SK-N-MC (cell line): ENCODE measurements around the gene ADAMTS6.
"Not testable (repeated sequence)": the region's sequence is repeated elsewhere in the genome, so short reads cannot be mapped to it uniquely, and the experiment has no call there.

Experiments used
- DNase-seq: peaks from one replicate; pipeline ENCODE4 v3.0.0-alpha.2; 2011; ENCODE audit warnings: low read depth, low spot score
- H3K27ac ChIP-seq: fragments of 200-600 bp; sonication (generic); 2 replicates; pipeline ENCODE4 v1.5.1; 2016; ENCODE audit warnings: mixed run types
- H3K36me3 ChIP-seq: fragments of 200-600 bp; sonication (generic); 2 replicates; pipeline ENCODE4 v1.6.1; 2017; ENCODE audit warnings: antibody characterized with exemption, low read length, mixed read lengths; ENCODE audit not compliant: insufficient read depth
- H3K4me3 ChIP-seq: fragments of 200-600 bp; sonication (generic); 2 replicates; pipeline ENCODE4 v1.5.1; 2016
- H3K9ac ChIP-seq: fragments of 200-600 bp; sonication (generic); 2 replicates; pipeline ENCODE4 v1.8.0; 2017; ENCODE audit warnings: mixed run types, mixed read lengths; ENCODE audit not compliant: insufficient read length
- H3K9me3 ChIP-seq: fragments of 200-600 bp; sonication (generic); 2 replicates; pipeline ENCODE4 v1.6.1; 2017; ENCODE audit warnings: low read depth, mild to moderate bottlenecking, antibody characterized with exemption, low read length, moderate library complexity, mixed read lengths
- EZH2 ChIP-seq: fragments of 200-600 bp; sonication (generic); IDR thresholded peaks from one replicate; pipeline ENCODE4 v1.6.1; 2017; ENCODE audit warnings: antibody characterized with exemption
- FOXP2 ChIP-seq: optimal IDR thresholded peaks from 2 replicates; pipeline ENCODE3; 2011; ENCODE audit warnings: mild to moderate bottlenecking, moderate library complexity; ENCODE audit not compliant: insufficient read depth; ENCODE audit errors: extremely low read length, control extremely low read depth
- POLR2AphosphoS5 ChIP-seq: IDR thresholded peaks from 2 replicates; pipeline ENCODE4 v1.6.1; 2012; ENCODE audit warnings: mild to moderate bottlenecking, low read depth, low read length, borderline replicate concordance

Gene ADAMTS6

DNA sequence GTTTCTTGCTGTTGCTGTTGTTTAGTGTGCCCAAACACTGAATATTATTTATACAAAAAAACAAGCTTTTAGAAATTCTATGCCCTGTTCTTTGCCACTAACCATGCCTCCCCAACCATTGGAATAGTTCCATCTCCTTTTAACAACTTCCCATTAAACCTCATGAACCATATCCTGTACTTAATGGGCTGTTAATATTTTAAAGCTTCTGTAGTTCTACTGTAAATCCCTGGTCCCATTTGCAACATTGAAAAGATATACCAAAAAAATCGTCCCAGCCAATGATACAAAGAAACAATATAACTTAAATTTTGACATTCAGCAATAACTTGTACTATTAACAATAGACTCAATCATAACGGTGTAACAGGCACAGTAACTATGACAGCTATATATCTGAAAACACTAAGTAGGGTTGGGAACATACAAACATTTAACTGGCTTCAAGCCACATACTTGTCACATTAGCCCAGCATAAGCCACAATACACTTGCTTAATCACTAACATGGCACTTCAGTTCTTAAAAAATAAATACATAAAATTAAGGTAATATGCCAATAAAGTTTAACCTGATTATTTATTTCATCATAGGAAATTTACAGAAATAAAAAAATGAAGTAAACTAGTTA lies 86.1 kb downstream of the ADAMTS6 start:
- no peak for DNase-seq
- no peak overlapping the region for H3K4me3 ChIP-seq
- H3K36me3 ChIP-seq, result no peaks in the 10 kb centered on the region
- H3K9ac ChIP-seq, result no peak overlapping the region
- no peak for TF ChIP-seq EZH2
- no peak for TF ChIP-seq FOXP2
- TF ChIP-seq POLR2AphosphoS5, result no peak
- no peaks in the 10 kb centered on the region for H3K9me3 ChIP-seq
- H3K27ac ChIP-seq, result no peak overlapping the region

DNA sequence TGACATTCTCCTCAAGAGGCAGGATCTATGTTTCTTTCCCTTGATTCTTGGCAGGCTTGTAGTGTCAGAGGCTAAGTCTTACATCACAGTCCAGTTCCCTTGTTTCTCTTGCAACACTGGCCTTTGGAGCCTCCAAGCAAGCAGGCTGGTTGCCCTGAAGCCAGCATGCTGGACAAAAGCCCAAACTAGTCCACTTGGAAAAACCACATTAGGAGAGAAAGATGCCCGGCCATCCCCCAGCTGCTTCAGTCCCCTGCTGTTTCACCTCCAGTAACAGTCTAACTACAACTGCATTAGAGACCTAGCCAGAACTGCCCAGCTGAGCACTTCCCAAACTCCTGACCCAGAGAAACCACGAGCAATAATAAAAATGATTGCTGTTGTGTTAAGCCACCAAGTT lies 87.6 kb downstream of the ADAMTS6 start:
- H3K9me3 ChIP-seq, result no peaks in the 10 kb centered on the region
- H3K36me3 ChIP-seq, result no peaks in the 10 kb centered on the region
- no peak for DNase-seq
- no peak overlapping the region for H3K27ac ChIP-seq
- no peak overlapping the region for H3K9ac ChIP-seq
- no peak overlapping the region for H3K4me3 ChIP-seq
- TF ChIP-seq FOXP2 (no peak), POLR2AphosphoS5 (no peak), EZH2 (no peak)

DNA sequence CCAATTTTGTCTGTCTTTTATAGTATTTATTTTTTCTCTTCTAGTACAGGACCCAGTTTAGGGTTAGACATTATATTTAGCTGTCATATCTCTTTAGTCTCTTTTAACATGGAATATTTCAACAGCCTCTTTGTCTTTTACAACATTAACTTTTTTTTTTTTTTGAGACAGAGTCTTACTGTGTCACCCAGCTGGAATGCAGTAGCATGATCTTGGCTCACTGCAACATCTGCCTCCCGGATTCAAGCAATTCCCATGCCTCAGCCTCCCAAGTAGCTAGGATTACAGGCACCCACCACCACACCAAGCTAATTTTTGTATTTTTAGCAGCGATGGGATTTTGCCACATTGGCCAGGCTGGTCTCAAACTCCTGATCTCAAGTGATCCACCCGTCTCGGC lies 90.1 kb downstream of the ADAMTS6 start:
- H3K27ac ChIP-seq, result no peak overlapping the region
- no peak for DNase-seq
- no peak overlapping the region for H3K4me3 ChIP-seq
- no peak for TF ChIP-seq FOXP2
- TF ChIP-seq EZH2, result no peak
- TF ChIP-seq POLR2AphosphoS5, result no peak
- H3K9ac ChIP-seq, result no peak overlapping the region
- no peaks in the 10 kb centered on the region for H3K9me3 ChIP-seq
- no peaks in the 10 kb centered on the region for H3K36me3 ChIP-seq

GRCh38 chr5:65390208-65390607 lies 91.5 kb downstream of the ADAMTS6 start:
- no peaks in the 10 kb centered on the region for H3K9me3 ChIP-seq
- no peak for TF ChIP-seq EZH2
- H3K36me3 ChIP-seq, result no peaks in the 10 kb centered on the region
- no peak overlapping the region for H3K9ac ChIP-seq
- no peak for DNase-seq
- H3K4me3 ChIP-seq, result no peak overlapping the region
- H3K27ac ChIP-seq, result no peak overlapping the region

DNA sequence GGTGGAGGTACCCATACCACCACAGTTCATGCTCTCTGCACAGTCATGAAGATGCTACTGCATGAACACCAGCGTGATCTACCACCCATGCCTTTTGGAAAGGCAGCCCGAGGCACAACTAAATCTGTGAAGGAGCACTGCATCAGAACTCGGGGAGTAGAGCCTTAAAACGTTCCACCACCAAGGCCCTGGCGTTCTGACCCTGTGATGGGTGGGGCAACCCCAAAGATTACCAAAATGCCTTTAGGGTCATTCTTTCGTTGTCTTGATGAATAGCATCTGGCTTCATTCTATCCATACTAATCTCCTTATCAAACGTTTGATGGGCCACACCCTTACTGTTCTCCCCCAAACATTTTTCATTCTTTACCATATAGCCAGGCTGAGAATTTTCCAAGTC lies 97.9 kb downstream of the ADAMTS6 start:
- Histone ChIP-seq H3K36me3 (no peaks in the 10 kb centered on the region), H3K9ac (no peak overlapping the region), H3K27ac (no peak overlapping the region), H3K9me3 (no peaks in the 10 kb centered on the region), H3K4me3 (no peak overlapping the region)
- no peak for TF ChIP-seq EZH2
- no peak for TF ChIP-seq POLR2AphosphoS5
- TF ChIP-seq FOXP2, result no peak
- no peak for DNase-seq

DNA sequence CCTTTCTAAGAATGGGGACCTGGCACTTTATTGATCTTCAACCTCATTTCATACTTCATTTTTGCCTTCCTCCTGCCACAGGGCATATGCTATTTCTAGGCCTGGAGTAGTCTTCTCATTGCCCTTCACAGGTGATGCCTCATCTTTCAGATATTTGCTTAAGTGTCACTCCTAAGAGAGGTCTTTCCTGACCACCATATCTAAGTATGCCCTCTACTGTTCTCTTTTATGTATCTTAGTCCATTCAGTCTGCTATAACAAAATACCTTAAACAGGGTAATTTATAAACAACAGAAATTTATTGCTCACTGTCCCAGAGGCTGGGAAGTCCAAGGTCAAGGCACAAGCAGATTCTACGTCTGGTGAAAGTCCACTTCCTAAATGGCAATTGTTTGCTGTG lies 99.1 kb downstream of the ADAMTS6 start:
- H3K4me3 ChIP-seq, result no peak overlapping the region
- TF ChIP-seq EZH2, result no peak
- no peak overlapping the region for H3K27ac ChIP-seq
- H3K9me3 ChIP-seq, result no peaks in the 10 kb centered on the region
- H3K36me3 ChIP-seq, result no peaks in the 10 kb centered on the region
- H3K9ac ChIP-seq, result no peak overlapping the region
- no peak for DNase-seq

- DNase-seq, H3K9me3 ChIP-seq, H3K9ac ChIP-seq, H3K27ac ChIP-seq, H3K36me3 ChIP-seq, H3K4me3 ChIP-seq: not testable (repeated sequence)
These were observed 111.2 kb downstream of the ADAMTS6 start for GRCh38 chr5:65370505-65370904.

GRCh38 chr5:65366655-65367054 lies 115.1 kb downstream of the ADAMTS6 start:
- Histone ChIP-seq H3K4me3 (no peak overlapping the region), H3K9me3 (no peaks in the 10 kb centered on the region), H3K36me3 (no peaks in the 10 kb centered on the region), H3K27ac (no peak overlapping the region), H3K9ac (no peak overlapping the region)
- no peak for DNase-seq
- no peak for TF ChIP-seq POLR2AphosphoS5

DNA sequence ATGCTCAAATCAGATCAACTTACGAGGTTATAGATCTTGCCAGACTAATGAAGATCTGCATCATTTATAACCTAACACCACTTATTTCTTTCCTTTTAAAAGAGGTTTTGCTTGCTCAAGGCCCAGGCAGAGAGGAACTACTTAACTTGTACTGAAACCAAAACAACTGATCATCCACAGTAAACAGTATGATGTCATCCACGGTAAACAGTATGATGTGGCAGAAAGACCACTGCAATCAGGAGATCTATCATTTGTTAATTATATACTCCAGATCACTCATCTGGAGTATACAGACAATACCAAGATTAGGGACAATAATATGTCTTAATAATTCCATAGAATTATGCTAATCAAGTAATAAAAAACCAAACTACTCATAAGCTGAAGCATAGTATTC lies 116.8 kb downstream of the ADAMTS6 start:
- TF ChIP-seq POLR2AphosphoS5 (no peak), FOXP2 (no peak), EZH2 (no peak)
- H3K9me3 ChIP-seq, result no peaks in the 10 kb centered on the region
- H3K4me3 ChIP-seq, result no peak overlapping the region
- no peaks in the 10 kb centered on the region for H3K36me3 ChIP-seq
- H3K27ac ChIP-seq, result no peak overlapping the region
- no peak overlapping the region for H3K9ac ChIP-seq
- DNase-seq, result no peak

DNA sequence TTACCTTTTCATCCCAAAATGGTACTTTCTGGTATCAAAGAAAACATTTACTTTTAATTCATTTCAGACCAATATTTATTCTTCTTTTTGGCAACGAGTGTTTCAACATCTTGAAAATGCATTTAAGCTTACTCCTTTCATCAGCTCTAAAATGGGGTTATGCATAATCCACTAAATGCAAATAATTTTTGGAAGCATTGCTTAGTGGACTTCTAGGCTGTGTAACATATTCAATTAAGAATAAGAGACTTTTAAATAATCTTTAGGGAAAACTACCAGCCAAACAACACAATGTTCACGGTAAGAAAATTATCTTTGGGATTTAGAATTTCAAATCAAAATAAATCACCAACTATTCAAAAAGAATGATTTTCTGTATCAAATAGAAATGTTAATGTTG lies 118.2 kb downstream of the ADAMTS6 start:
- Histone ChIP-seq H3K36me3 (no peaks in the 10 kb centered on the region), H3K27ac (no peak overlapping the region), H3K9me3 (no peaks in the 10 kb centered on the region), H3K9ac (no peak overlapping the region), H3K4me3 (no peak overlapping the region)
- no peak for DNase-seq
- TF ChIP-seq EZH2, result no peak
- no peak for TF ChIP-seq FOXP2
- TF ChIP-seq POLR2AphosphoS5, result no peak
